ENCODE results near the gene KLHL1. TPM values are rescaled to one million over a fixed set of nuclear protein-coding genes. Genes with fewer than 3 reads are reported as not detected.

The KLHL1 gene
- total and polyA plus RNA-seq, 2 of the 13 experiments (the other 11 are each of a cell fraction or from before 2014, with no cell fraction given): 0.01 TPM; not detected in 1

DNA sequence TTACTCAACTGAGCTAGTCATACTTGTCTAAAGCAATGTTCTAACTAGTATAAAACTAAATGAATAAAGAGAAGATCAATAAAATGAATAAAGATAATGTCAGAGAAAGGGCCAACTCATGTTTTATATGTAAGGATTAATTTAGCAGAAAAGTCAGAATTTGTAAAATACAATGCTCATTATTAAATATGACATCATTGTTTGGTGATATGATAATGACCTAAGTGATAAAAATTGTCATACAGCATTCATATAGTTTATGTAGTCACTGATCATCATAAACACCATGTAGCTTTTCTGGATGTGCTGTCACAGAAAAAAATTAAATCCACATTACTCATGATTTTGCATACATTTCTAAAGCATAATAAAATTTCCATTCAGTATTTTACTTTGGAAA lies 3.8 kb downstream of the KLHL1 start:
- Histone ChIP-seq H3K36me3 (replicated peaks in 1 of 2; ENCODE audit: control insufficient read depth in 1 of 2, insufficient read depth in 2 of 2, low read length in 2 of 2) (no peaks in the 10 kb centered on the region), H3K9ac (ENCODE audit: insufficient read depth, low read depth, low read length) (no peak overlapping the region), H3K27me3 (ENCODE audit: control insufficient read depth in 1 of 2, insufficient read depth in 2 of 2, low read length in 2 of 2) (0 out of 5 replicates have a peak, but pooled peaks cover 0 to 7% of the 10 kb centered on the region in 2 experiments), H3K9me3 (ENCODE audit: low read length) (no peaks in the 10 kb centered on the region), H3K79me2 (ENCODE audit: insufficient read depth, low read length) (no peaks in the 10 kb centered on the region), H2AFZ (ENCODE audit: low read length) (no peak overlapping the region), H3K4me3 (replicated peaks in 1 of 3; ENCODE audit: insufficient read depth in 1 of 3, low read depth in 2 of 3, low read length in 3 of 3) (no peak overlapping the region), H3K27ac (ENCODE audit: extremely low read length, insufficient read depth, low read length) (no peak overlapping the region), H3K4me2 (ENCODE audit: low read depth, low read length) (no peak overlapping the region), H3K4me1 (ENCODE audit: insufficient read depth, low read length) (no peaks in the 10 kb centered on the region), H4K20me1 (ENCODE audit: insufficient read depth, low read length) (no peaks in the 10 kb centered on the region)
- POLR2A ChIA-PET: no interaction called here
- CTCF ChIA-PET (ENCODE audit: low intra/inter-chr PET ratio, low total read pairs): no interaction called here
- BruUV-seq (replicated peaks): no TSS peak
- DNase-seq (ENCODE audit: low spot score) (no peak), FAIRE-seq (no peak), ATAC-seq (no peak)
- intact Hi-C loops (cut with micrococcal nuclease; ENCODE audit: unreplicated experiment) (no loop called here), in situ Hi-C loops (cut with HindIII; ENCODE audit: extremely low pct_ligation_motif_present, low pct_unique_long_range_greater_than_20kb) (no loop called here)
- peak; percentile 91 for TF ChIP-seq ATF7 (IDR thresholded peaks at IDR 0.05)
- no peak for TF ChIP-seq ATF7 (CRISPR knock-in tag; IDR thresholded peaks at IDR 0.05)
- peak; percentile 41; the same call in 1 of the 2 replicates for TF ChIP-seq CREB1 (IDR thresholded peaks at IDR 0.05)
- no peak for TF ChIP-seq CREB1 (CRISPR knock-in tag; IDR thresholded peaks at IDR 0.05)
- TF ChIP-seq ZNF17 (CRISPR knock-in tag; IDR thresholded peaks at IDR 0.05): no peak

GRCh38 chr13:70098669-70099068 lies 9.6 kb downstream of the KLHL1 start:
- CTCF ChIA-PET (ENCODE audit: low intra/inter-chr PET ratio, low total read pairs): interaction anchor here (2.0 kb wide), 1 partner anchor 212 kb away, joined by 29 read pairs; no protein-coding TSS in a partner anchor
- H3K36me3 ChIP-seq (replicated peaks in 1 of 2; ENCODE audit: control insufficient read depth in 1 of 2, insufficient read depth in 2 of 2, low read length in 2 of 2): no peaks in the 10 kb centered on the region
- intact Hi-C loops (cut with micrococcal nuclease; ENCODE audit: unreplicated experiment): loop anchor here (1.0 kb wide), 2 partner anchors 212 to 470 kb away; no protein-coding TSS in a partner anchor
- H3K27ac ChIP-seq (ENCODE audit: extremely low read length, insufficient read depth, low read length): no peak overlapping the region
- H3K9ac ChIP-seq (ENCODE audit: insufficient read depth, low read depth, low read length): no peak overlapping the region
- FAIRE-seq (no peak), DNase-seq (ENCODE audit: low spot score) (no peak), ATAC-seq (peak; percentile 43; the same call in 1 of the 3 replicates)
- no peak overlapping the region for H2AFZ ChIP-seq (ENCODE audit: low read length)
- no peaks in the 10 kb centered on the region for H3K27me3 ChIP-seq (ENCODE audit: control insufficient read depth in 1 of 2, insufficient read depth in 2 of 2, low read length in 2 of 2)
- H3K4me1 ChIP-seq (ENCODE audit: insufficient read depth, low read length): no peaks in the 10 kb centered on the region
- POLR2A ChIA-PET: no interaction called here
- no peak overlapping the region for H3K4me3 ChIP-seq (replicated peaks in 1 of 3; ENCODE audit: insufficient read depth in 1 of 3, low read depth in 2 of 3, low read length in 3 of 3)
- 3% methylated on average over 1 of the region's 1 CpG for WGBS (ENCODE audit: low lambda C conversion rate)
- H3K79me2 ChIP-seq (ENCODE audit: insufficient read depth, low read length): no peaks in the 10 kb centered on the region
- no TSS peak for BruUV-seq (replicated peaks)
- no peaks in the 10 kb centered on the region for H3K9me3 ChIP-seq (ENCODE audit: low read length)
- H3K4me2 ChIP-seq (ENCODE audit: low read depth, low read length): no peak overlapping the region
- no peaks in the 10 kb centered on the region for H4K20me1 ChIP-seq (ENCODE audit: insufficient read depth, low read length)
- in situ Hi-C loops (cut with HindIII; ENCODE audit: extremely low pct_ligation_motif_present, low pct_unique_long_range_greater_than_20kb): loop anchor here (5.0 to 25.0 kb wide), 2 partner anchors 214 to 464 kb away; no protein-coding TSS in a partner anchor
- TF ChIP-seq SPEN (CRISPR knock-in tag; IDR thresholded peaks at IDR 0.05; ENCODE audit: low read depth): no peak
- TF ChIP-seq ZFYVE20 (CRISPR knock-in tag; IDR thresholded peaks at IDR 0.05; ENCODE audit: borderline replicate concordance, low read depth): no peak
- TF ChIP-seq ZNF572 (CRISPR knock-in tag; IDR thresholded peaks at IDR 0.05): no peak
- no peak for TF ChIP-seq THAP7 (CRISPR knock-in tag; IDR thresholded peaks at IDR 0.05)
- no peak for TF ChIP-seq ZNF20 (CRISPR knock-in tag; IDR thresholded peaks at IDR 0.05)
- TF ChIP-seq CTCF (CRISPR knock-in tag; IDR thresholded peaks at IDR 0.05): no peak
- no peak for TF ChIP-seq ZNF333 (CRISPR knock-in tag; IDR thresholded peaks at IDR 0.05; ENCODE audit: borderline replicate concordance)
- TF ChIP-seq ETS1 (CRISPR knock-in tag; IDR thresholded peaks at IDR 0.05): no peak
- no peak for TF ChIP-seq YY1 (IDR thresholded peaks at IDR 0.05; ENCODE audit: insufficient read depth, insufficient replicate concordance, low read depth, low read length)
- TF ChIP-seq ZNF354B (CRISPR knock-in tag; IDR thresholded peaks at IDR 0.05): no peak
- TF ChIP-seq ERF (CRISPR knock-in tag; IDR thresholded peaks at IDR 0.05): no peak
- no peak for TF ChIP-seq TCF7L2 (IDR thresholded peaks at IDR 0.05; ENCODE audit: low read depth, low read length)
- no peak for TF ChIP-seq NFE2L1 (CRISPR knock-in tag; IDR thresholded peaks at IDR 0.05; ENCODE audit: borderline replicate concordance)
